HepG2 (cell line): Measurements from ENCODE around the gene AP4M1. TPM values are rescaled to one million over a fixed set of nuclear protein-coding genes. Genes with fewer than 3 reads are reported as not detected.

ENCODE experiments used
- CEBPZ ChIP-seq: IDR thresholded peaks from 2 replicates; pipeline ENCODE4 v1.6.1; 2012; ENCODE audit warnings: low read length, improper control_type of control experiment
- E2F1 ChIP-seq: sonication (generic); formaldehyde crosslinking; IDR thresholded peaks from 2 replicates; pipeline ENCODE4 v1.5.0; 2020; ENCODE audit warnings: missing genetic modification reagents
- NR1H2 ChIP-seq: sonication (generic); formaldehyde crosslinking; IDR thresholded peaks from 2 replicates; pipeline ENCODE4 v1.8.1; 2022; ENCODE audit warnings: low read depth, missing genetic modification reagents, borderline replicate concordance
- PBX3 ChIP-seq: sonication (generic); formaldehyde crosslinking; IDR thresholded peaks from 2 replicates; pipeline ENCODE4 v1.8.1; 2023; ENCODE audit warnings: missing genetic modification reagents, inconsistent platforms, borderline replicate concordance
- RBM39 ChIP-seq: fragments of 200-400 bp; formaldehyde crosslinking; IDR thresholded peaks from one replicate; pipeline ENCODE4 v1.6.1; 2018; ENCODE audit warnings: antibody characterized with exemption, mild to moderate bottlenecking, low read depth, low read length; ENCODE audit not compliant: poor library complexity, severe bottlenecking
- SP1 ChIP-seq, 2 experiments: fragments of 450-650 bp in 1 of 2; sonication (generic) in 1 of 2; formaldehyde crosslinking in 1 of 2; IDR thresholded peaks; 2 replicates each; pipeline versions ENCODE4 v1.4.0 to v1.6.1; 2016 to 2020; ENCODE audit warnings: missing genetic modification reagents in 1 of 2
- SRSF1 ChIP-seq: fragments of 200-400 bp; formaldehyde crosslinking; optimal IDR thresholded peaks from 2 replicates; pipeline ENCODE3; 2017; ENCODE audit warnings: mild to moderate bottlenecking, low read depth, low read length, moderate library complexity
- TSC22D2 ChIP-seq: sonication (generic); formaldehyde crosslinking; IDR thresholded peaks from 2 replicates; pipeline ENCODE4 v1.5.1; 2020; ENCODE audit warnings: missing genetic modification reagents, mild to moderate bottlenecking, borderline replicate concordance
- U2AF1 ChIP-seq: fragments of 200-400 bp; formaldehyde crosslinking; optimal IDR thresholded peaks from 2 replicates; pipeline ENCODE3; 2017; ENCODE audit warnings: mild to moderate bottlenecking, low read depth, low read length
- ZFP36L1 ChIP-seq: sonication (generic); formaldehyde crosslinking; IDR thresholded peaks from 2 replicates; pipeline ENCODE4 v1.8.0; 2022; ENCODE audit warnings: mild to moderate bottlenecking, missing genetic modification reagents, moderate library complexity
- ZFYVE20 ChIP-seq: sonication (generic); formaldehyde crosslinking; IDR thresholded peaks from 2 replicates; pipeline ENCODE4 v1.8.0; 2023; ENCODE audit warnings: low read depth, mild to moderate bottlenecking, moderate library complexity, missing genetic modification reagents, borderline replicate concordance
- ZNF484 ChIP-seq: sonication (generic); formaldehyde crosslinking; IDR thresholded peaks from 2 replicates; pipeline ENCODE4 v1.5.1; 2020; ENCODE audit warnings: mild to moderate bottlenecking, low read depth, missing genetic modification reagents, borderline replicate concordance
- ZNF572 ChIP-seq: sonication (generic); formaldehyde crosslinking; IDR thresholded peaks from 2 replicates; pipeline ENCODE4 v1.5.1; 2020; ENCODE audit warnings: mild to moderate bottlenecking, missing genetic modification reagents
- ZNF749 ChIP-seq: sonication (generic); formaldehyde crosslinking; IDR thresholded peaks from 2 replicates; pipeline ENCODE4 v1.8.0; 2022; ENCODE audit warnings: mild to moderate bottlenecking, missing genetic modification reagents, moderate library complexity, borderline replicate concordance
- ZUFSP ChIP-seq: sonication (generic); formaldehyde crosslinking; IDR thresholded peaks from 2 replicates; pipeline ENCODE4 v1.9.0; 2021; ENCODE audit warnings: missing genetic modification reagents, mild to moderate bottlenecking, borderline replicate concordance
- polyA plus RNA-seq, 8 experiments: library from polyadenylated mRNA; depleted of rRNA in 3 of 8; stranded (reverse) in 7 of 8; unstranded in 1 of 8; fragments of >200 nt; fragmentation: Illumina TruSeq in 4 of 8; extraction: Trizol in 4 of 8; gene quantifications; 2 replicates each; pipeline versions ENCODE4 v1.2.1 to v1.2.3, GENCODE V29; 2011 to 2016; ENCODE audit warnings: low read depth in 4 of 8, missing spikeins in 1 of 8, mixed read lengths in 1 of 8; ENCODE audit not compliant: insufficient read depth in 1 of 8
- total RNA-seq, 5 experiments: library from RNA; depleted of rRNA; stranded (reverse); fragments of >200 nt; fragmentation: Illumina TruSeq; extraction: Trizol; gene quantifications; 2 replicates each; pipeline ENCODE4 v1.2.3, GENCODE V29; 2016; ENCODE audit warnings: low read depth in 1 of 5

The AP4M1 gene
- total and polyA plus RNA-seq, 2 of the 13 experiments (the other 11 are each of a cell fraction or from before 2014, with no cell fraction given) = 6.3 to 9.7 TPM

GRCh38 chr7:100101016-100101862 lies at the start of gene AP4M1, which contains the start of gene MCM7 (continued):
- TF ChIP-seq CEBPZ (no peak), RBM39 (peak; percentile 62), NR1H2 (CRISPR knock-in tag) (peak; percentile 33; the same call in 1 of the 2 replicates), ZFP36L1 (CRISPR knock-in tag) (peak; percentile 92), TSC22D2 (CRISPR knock-in tag) (no peak), ZUFSP (no peak), U2AF1 (no peak), PBX3 (CRISPR knock-in tag) (peak; percentile 75; the same call in 1 of the 2 replicates), ZNF572 (CRISPR knock-in tag) (no peak), ZNF749 (CRISPR knock-in tag) (peak; percentile 59; the same call in 1 of the 2 replicates), SP1 (IDR thresholded peaks at IDR 0.05) (no peak), SP1 (CRISPR knock-in tag; IDR thresholded peaks at IDR 0.05) (peak; percentile 40; the same call in 1 of the 2 replicates), E2F1 (CRISPR knock-in tag) (peak; percentile 95), ZNF484 (CRISPR knock-in tag) (no peak), SRSF1 (no peak), ZFYVE20 (CRISPR knock-in tag) (no peak; the same call in 1 of the 2 replicates)
